Measurements from ENCODE around the gene PEX26. TPM values are rescaled to one million over a fixed set of nuclear protein-coding genes. Genes with fewer than 3 reads are reported as not detected.
A peak's percentile ranks its signal among the peaks of the same experiment; 100 is the strongest.

The PEX26 gene
- total RNA-seq, 1 donor from 2014 or later: 50.1 TPM

GRCh38 chr22:18110954-18111758 is 33.4 kb downstream of the PEX26 start:
- Mint-ChIP-seq H3K4me1 (ENCODE audit: low read depth) (peaks cover 8% of the 10 kb centered on the region), H3K27ac (no peak overlapping the region), H3K4me3 (ENCODE audit: low read depth) (peak overlapping the region; percentile 48), H3K27me3 (peaks cover 49% of the 10 kb centered on the region), H3K9me3 (ENCODE audit: low read depth) (no peaks in the 10 kb centered on the region), H3K36me3 (ENCODE audit: insufficient read depth) (peaks cover 2% of the 10 kb centered on the region)
- no peak for TF ChIP-seq CTCF (IDR thresholded peaks at IDR 0.05; ENCODE audit: unreplicated experiment)
- no peak for DNase-seq (ENCODE audit: low spot score, unreplicated experiment)

GRCh38 chr22:18111759-18112330 is 34.1 kb downstream of the PEX26 start:
- Mint-ChIP-seq H3K27me3 (peaks cover 49% of the 10 kb centered on the region), H3K36me3 (ENCODE audit: insufficient read depth) (peaks cover 2% of the 10 kb centered on the region), H3K9me3 (ENCODE audit: low read depth) (no peaks in the 10 kb centered on the region), H3K4me3 (ENCODE audit: low read depth) (no peak overlapping the region), H3K4me1 (ENCODE audit: low read depth) (peaks cover 8% of the 10 kb centered on the region), H3K27ac (no peak overlapping the region)
- no peak for DNase-seq (ENCODE audit: low spot score, unreplicated experiment)
- TF ChIP-seq CTCF (IDR thresholded peaks at IDR 0.05; ENCODE audit: unreplicated experiment): no peak

- no peaks in the 10 kb centered on the region for H3K9me3 Mint-ChIP-seq (ENCODE audit: low read depth)
- peaks cover 8% of the 10 kb centered on the region for H3K4me1 Mint-ChIP-seq (ENCODE audit: low read depth)
- peaks cover 47% of the 10 kb centered on the region for H3K27me3 Mint-ChIP-seq
- no peak for TF ChIP-seq CTCF (IDR thresholded peaks at IDR 0.05; ENCODE audit: unreplicated experiment)
- no peak for DNase-seq (ENCODE audit: low spot score, unreplicated experiment)
- no peaks in the 10 kb centered on the region for H3K36me3 Mint-ChIP-seq (ENCODE audit: insufficient read depth)
- no peak overlapping the region for H3K27ac Mint-ChIP-seq
- no peak overlapping the region for H3K4me3 Mint-ChIP-seq (ENCODE audit: low read depth)
Measured at GRCh38 chr22:18112440-18112839, 34.6 kb downstream of the PEX26 start.

GRCh38 chr22:18113680-18114394 is 36.0 kb downstream of the PEX26 start:
- TF ChIP-seq CTCF (IDR thresholded peaks at IDR 0.05; ENCODE audit: unreplicated experiment): no peak
- H3K9me3 Mint-ChIP-seq (ENCODE audit: low read depth): no peaks in the 10 kb centered on the region
- no peak overlapping the region for H3K27ac Mint-ChIP-seq
- H3K36me3 Mint-ChIP-seq (ENCODE audit: insufficient read depth): no peaks in the 10 kb centered on the region
- DNase-seq (ENCODE audit: low spot score, unreplicated experiment): no peak
- H3K4me1 Mint-ChIP-seq (ENCODE audit: low read depth): peaks cover 8% of the 10 kb centered on the region
- peaks cover 47% of the 10 kb centered on the region for H3K27me3 Mint-ChIP-seq
- H3K4me3 Mint-ChIP-seq (ENCODE audit: low read depth): no peak overlapping the region

- H3K27me3 Mint-ChIP-seq: peaks cover 41% of the 10 kb centered on the region
- no peaks in the 10 kb centered on the region for H3K9me3 Mint-ChIP-seq (ENCODE audit: low read depth)
- H3K4me3 Mint-ChIP-seq (ENCODE audit: low read depth): no peak overlapping the region
- no peaks in the 10 kb centered on the region for H3K36me3 Mint-ChIP-seq (ENCODE audit: insufficient read depth)
- H3K27ac Mint-ChIP-seq: no peak overlapping the region
- TF ChIP-seq CTCF (IDR thresholded peaks at IDR 0.05; ENCODE audit: unreplicated experiment): no peak
- no peak for DNase-seq (ENCODE audit: low spot score, unreplicated experiment)
- H3K4me1 Mint-ChIP-seq (ENCODE audit: low read depth): peaks cover 8% of the 10 kb centered on the region
Measured at GRCh38 chr22:18114495-18114894, 36.7 kb downstream of the PEX26 start.
